ENCODE results near the gene GARIN5A.

DNA sequence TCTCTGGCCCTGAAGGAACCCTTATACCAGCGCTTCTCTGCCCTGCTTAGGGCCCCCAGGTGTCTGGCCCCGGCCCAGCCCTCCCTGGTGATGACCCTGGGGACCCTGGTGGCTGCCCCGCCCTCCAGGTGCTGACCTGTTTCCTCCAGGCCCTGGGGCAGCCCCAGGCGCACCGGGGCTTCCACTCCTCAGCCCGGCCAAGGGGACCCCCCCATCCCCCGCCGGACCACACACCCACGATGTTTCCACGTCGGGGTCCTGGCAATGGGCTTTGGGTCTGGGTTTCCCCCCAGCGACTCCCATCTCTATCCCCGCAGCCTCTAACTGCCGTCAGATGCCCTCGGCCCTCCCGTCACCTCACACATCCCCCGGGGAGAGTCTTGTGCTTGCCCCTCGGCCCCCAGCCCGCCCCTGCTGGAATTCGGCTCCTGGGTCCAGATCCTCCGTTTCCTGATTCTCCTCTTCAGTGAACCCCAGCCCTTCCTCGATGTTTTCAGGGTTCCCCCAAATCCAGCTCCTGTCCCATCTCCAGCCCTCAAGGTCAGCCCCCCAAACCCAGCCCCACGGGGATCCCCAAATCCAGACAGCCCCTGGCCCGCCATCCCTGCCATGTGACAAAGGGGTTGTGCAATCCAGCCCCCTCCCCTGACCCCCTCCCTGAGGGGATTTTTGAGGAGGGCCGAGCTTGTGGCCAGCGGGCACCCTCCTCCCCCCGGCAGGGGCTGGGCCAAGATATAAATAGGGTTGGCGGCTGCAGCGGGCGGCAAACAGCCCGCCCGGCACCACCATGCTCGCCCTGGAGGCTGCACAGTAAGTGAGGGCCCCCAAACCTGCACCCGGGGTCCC, 58.2 kb downstream of the GARIN5A start, which contains the start of gene SPIB:
- TF ChIP-seq, protein P1, sequence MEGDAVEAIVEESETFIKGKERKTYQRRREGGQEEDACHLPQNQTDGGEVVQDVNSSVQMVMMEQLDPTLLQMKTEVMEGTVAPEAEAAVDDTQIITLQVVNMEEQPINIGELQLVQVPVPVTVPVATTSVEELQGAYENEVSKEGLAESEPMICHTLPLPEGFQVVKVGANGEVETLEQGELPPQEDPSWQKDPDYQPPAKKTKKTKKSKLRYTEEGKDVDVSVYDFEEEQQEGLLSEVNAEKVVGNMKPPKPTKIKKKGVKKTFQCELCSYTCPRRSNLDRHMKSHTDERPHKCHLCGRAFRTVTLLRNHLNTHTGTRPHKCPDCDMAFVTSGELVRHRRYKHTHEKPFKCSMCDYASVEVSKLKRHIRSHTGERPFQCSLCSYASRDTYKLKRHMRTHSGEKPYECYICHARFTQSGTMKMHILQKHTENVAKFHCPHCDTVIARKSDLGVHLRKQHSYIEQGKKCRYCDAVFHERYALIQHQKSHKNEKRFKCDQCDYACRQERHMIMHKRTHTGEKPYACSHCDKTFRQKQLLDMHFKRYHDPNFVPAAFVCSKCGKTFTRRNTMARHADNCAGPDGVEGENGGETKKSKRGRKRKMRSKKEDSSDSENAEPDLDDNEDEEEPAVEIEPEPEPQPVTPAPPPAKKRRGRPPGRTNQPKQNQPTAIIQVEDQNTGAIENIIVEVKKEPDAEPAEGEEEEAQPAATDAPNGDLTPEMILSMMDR (IDR thresholded peaks at IDR 0.05), result no peak
- TF ChIP-seq POLR2A (IDR thresholded peaks at IDR 0.05), result no peak

Measured in adrenal gland (tissue), 5 donors.